ENCODE data around the gene BNIP1.

The BNIP1 gene

GRCh38 chr5:173165177-173166016, 21.1 kb downstream of the BNIP1 start:
- no peak for DNase-seq (ENCODE audit: low spot score)

- no peak for DNase-seq (ENCODE audit: low spot score)
These were observed 27.8 kb downstream of the BNIP1 start for GRCh38 chr5:173172166-173172565.

- no peak for DNase-seq (ENCODE audit: low spot score)
These were observed 31.2 kb downstream of the BNIP1 start for GRCh38 chr5:173175523-173175922.

- DNase-seq (ENCODE audit: low spot score), result no peak
These were observed 34.1 kb downstream of the BNIP1 start for GRCh38 chr5:173178369-173178910.

- no peak for DNase-seq (ENCODE audit: low spot score)
These were observed 36.0 kb downstream of the BNIP1 start for GRCh38 chr5:173180331-173180730.

- DNase-seq (ENCODE audit: low spot score), result no peak
These were observed 42.9 kb downstream of the BNIP1 start for GRCh38 chr5:173187054-173187743.

- no peak for DNase-seq (ENCODE audit: low spot score)
These were observed 43.9 kb downstream of the BNIP1 start for GRCh38 chr5:173188280-173188679.

GRCh38 chr5:173191015-173191414, 46.7 kb downstream of the BNIP1 start:
- no peak for DNase-seq (ENCODE audit: low spot score)

GRCh38 chr5:173191561-173191960, 47.2 kb downstream of the BNIP1 start:
- no peak for DNase-seq (ENCODE audit: low spot score)

- no peak for DNase-seq (ENCODE audit: low spot score)
These were observed 48.2 kb downstream of the BNIP1 start for GRCh38 chr5:173192561-173192960.

GRCh38 chr5:173196133-173196952, 52.0 kb downstream of the BNIP1 start:
- no peak for DNase-seq (ENCODE audit: low spot score)

- DNase-seq (ENCODE audit: low spot score), result no peak
These were observed 53.1 kb downstream of the BNIP1 start for GRCh38 chr5:173197375-173197891.

- DNase-seq (ENCODE audit: low spot score), result no peak
These were observed 53.7 kb downstream of the BNIP1 start for GRCh38 chr5:173198049-173198448.

- DNase-seq (ENCODE audit: low spot score), result no peak
These were observed 56.0 kb downstream of the BNIP1 start for GRCh38 chr5:173200356-173200755.

GRCh38 chr5:173201636-173202265, 57.4 kb downstream of the BNIP1 start:
- no peak for DNase-seq (ENCODE audit: low spot score)

- DNase-seq (ENCODE audit: low spot score), result no peak
These were observed 58.0 kb downstream of the BNIP1 start for GRCh38 chr5:173202266-173202875.

- no peak for DNase-seq (ENCODE audit: low spot score)
These were observed 60.1 kb downstream of the BNIP1 start for GRCh38 chr5:173204185-173204979.

- DNase-seq (ENCODE audit: low spot score), result no peak
These were observed 61.6 kb downstream of the BNIP1 start for GRCh38 chr5:173205916-173206315.

- DNase-seq (ENCODE audit: low spot score), result no peak
These were observed 64.0 kb downstream of the BNIP1 start for GRCh38 chr5:173208296-173208695.

- DNase-seq (ENCODE audit: low spot score), result no peak
These were observed 66.5 kb downstream of the BNIP1 start for GRCh38 chr5:173210877-173211276.
